HEK293T (cell line): ENCODE results near the gene KDM8.

Experiments used
- BHLHE40 ChIP-seq: fragments of 450-650 bp; IDR thresholded peaks from 2 replicates; pipeline ENCODE4 v1.6.1; 2016; ENCODE audit warnings: mild to moderate bottlenecking, moderate library complexity, borderline replicate concordance
- FOXA1 ChIP-seq: fragments of 450-650 bp; IDR thresholded peaks from 2 replicates; pipeline ENCODE4 v1.6.1; 2016; ENCODE audit warnings: mild to moderate bottlenecking
- FOXM1 ChIP-seq: fragments of 450-650 bp; IDR thresholded peaks from 2 replicates; pipeline ENCODE4 v1.6.1; 2017; ENCODE audit warnings: mild to moderate bottlenecking, borderline replicate concordance
- HDGF ChIP-seq: fragments of 450-650 bp; IDR thresholded peaks from 2 replicates; pipeline ENCODE4 v1.6.1; 2017; ENCODE audit warnings: antibody characterized with exemption, borderline replicate concordance
- NFRKB ChIP-seq: fragments of 450-650 bp; IDR thresholded peaks from 2 replicates; pipeline ENCODE4 v1.6.1; 2016; ENCODE audit warnings: mild to moderate bottlenecking, moderate library complexity
- SP1 ChIP-seq: fragments of 450-650 bp; IDR thresholded peaks from 2 replicates; pipeline ENCODE4 v1.6.1; 2017
- SUZ12 ChIP-seq: fragments of 450-650 bp; IDR thresholded peaks from 2 replicates; pipeline ENCODE4 v1.6.1; 2016; ENCODE audit warnings: mild to moderate bottlenecking
- TARDBP ChIP-seq: fragments of 450-650 bp; IDR thresholded peaks from 2 replicates; pipeline ENCODE4 v1.6.1; 2016
- ZNF384 ChIP-seq: fragments of 450-650 bp; IDR thresholded peaks from 2 replicates; pipeline ENCODE4 v1.6.1; 2016
- TF ChIP-seq, protein P1 (sequence below): fragments of 450-650 bp; IDR thresholded peaks from 2 replicates; pipeline ENCODE4 v1.6.1; 2016

DNA sequence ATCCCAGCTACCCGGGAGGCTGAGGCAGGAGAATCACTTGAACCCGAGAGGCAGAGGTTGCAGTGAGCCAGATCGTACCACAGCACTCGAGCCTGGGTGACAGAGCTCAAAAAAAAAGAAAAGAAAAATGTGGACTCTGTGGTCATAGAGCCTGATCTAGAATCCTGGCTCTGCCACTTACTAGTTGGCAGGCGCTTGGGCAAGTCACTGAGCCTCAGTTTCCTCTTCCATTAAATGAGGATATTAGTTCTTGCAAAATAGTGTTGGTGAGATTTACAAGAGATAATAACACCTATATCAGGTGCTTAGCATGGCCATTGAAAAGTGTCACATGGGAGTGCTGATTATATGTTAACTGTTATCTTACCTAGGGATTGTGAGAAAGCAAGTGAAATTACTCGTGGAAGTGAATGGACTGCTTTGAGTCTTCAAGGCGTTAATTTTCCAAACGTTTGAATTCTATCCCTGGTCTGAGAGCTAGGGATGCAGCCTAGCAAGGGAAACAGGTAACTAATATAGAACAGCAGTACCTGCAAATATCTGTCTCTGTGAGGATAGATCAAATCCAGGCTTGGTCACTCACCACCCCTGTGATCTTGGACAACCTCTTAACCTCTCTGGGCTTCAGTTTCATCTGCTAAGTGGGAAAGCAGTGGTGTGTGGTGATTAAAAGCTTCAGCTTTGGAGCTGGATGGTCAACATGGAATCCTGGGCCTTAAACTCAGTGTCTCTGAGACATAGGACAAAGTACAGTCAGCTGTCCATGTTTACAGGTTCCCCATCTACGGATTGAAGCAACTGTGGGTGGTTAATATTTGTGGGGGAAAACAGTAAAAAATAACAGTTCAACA lies 66.2 kb downstream of the KDM8 start:
- TF ChIP-seq FOXM1 (no peak), HDGF (no peak), FOXA1 (no peak), SUZ12 (no peak), SP1 (no peak), BHLHE40 (no peak), NFRKB (no peak), ZNF384 (no peak), TARDBP (no peak)
- TF ChIP-seq, protein P1, sequence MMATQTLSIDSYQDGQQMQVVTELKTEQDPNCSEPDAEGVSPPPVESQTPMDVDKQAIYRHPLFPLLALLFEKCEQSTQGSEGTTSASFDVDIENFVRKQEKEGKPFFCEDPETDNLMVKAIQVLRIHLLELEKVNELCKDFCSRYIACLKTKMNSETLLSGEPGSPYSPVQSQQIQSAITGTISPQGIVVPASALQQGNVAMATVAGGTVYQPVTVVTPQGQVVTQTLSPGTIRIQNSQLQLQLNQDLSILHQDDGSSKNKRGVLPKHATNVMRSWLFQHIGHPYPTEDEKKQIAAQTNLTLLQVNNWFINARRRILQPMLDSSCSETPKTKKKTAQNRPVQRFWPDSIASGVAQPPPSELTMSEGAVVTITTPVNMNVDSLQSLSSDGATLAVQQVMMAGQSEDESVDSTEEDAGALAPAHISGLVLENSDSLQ = no peak
